ENCODE data around the gene CCSER2.
"Not testable (repeated sequence)": the region's sequence is repeated elsewhere in the genome, so short reads cannot be mapped to it uniquely, and the experiment has no call there.

CCSER2 gene

GRCh38 chr10:84328418-84329195, at the start of gene CCSER2:
CCSER2 (plus strand) TSS chr10:84328589; CDS start chr10:84371053, 42,464 bp downstream.
- peak; percentile 81 to 96 (median 84) for DNase-seq (ENCODE audit: low read depth in 3 of 3)

- DNase-seq (ENCODE audit: low read depth in 3 of 3), result not testable (repeated sequence)
Measured at GRCh38 chr10:84279876-84280475, 48.4 kb upstream of the CCSER2 start.

- no peak for DNase-seq (ENCODE audit: low read depth in 3 of 3)
Measured at GRCh38 chr10:84286695-84287094, 41.7 kb upstream of the CCSER2 start.

GRCh38 chr10:84288151-84288550, 40.2 kb upstream of the CCSER2 start:
- no peak for DNase-seq (ENCODE audit: low read depth in 3 of 3)

- no peak for DNase-seq (ENCODE audit: low read depth in 3 of 3)
Measured at GRCh38 chr10:84289521-84290200, 38.7 kb upstream of the CCSER2 start.

- DNase-seq (ENCODE audit: low read depth in 3 of 3), result no peak
Measured at GRCh38 chr10:84290235-84290634, 38.2 kb upstream of the CCSER2 start.

GRCh38 chr10:84291384-84291783, 37.0 kb upstream of the CCSER2 start:
- no peak for DNase-seq (ENCODE audit: low read depth in 3 of 3)

GRCh38 chr10:84292502-84292901, 35.9 kb upstream of the CCSER2 start:
- no peak for DNase-seq (ENCODE audit: low read depth in 3 of 3)

- DNase-seq (ENCODE audit: low read depth in 3 of 3), result no peak
Measured at GRCh38 chr10:84293171-84293570, 35.2 kb upstream of the CCSER2 start.

- peak in 1 of 3 experiments; percentile 32 for DNase-seq (ENCODE audit: low read depth in 3 of 3)
Measured at GRCh38 chr10:84293574-84294016, 34.8 kb upstream of the CCSER2 start.

- DNase-seq (ENCODE audit: low read depth in 3 of 3), result no peak
Measured at GRCh38 chr10:84294766-84295447, 33.5 kb upstream of the CCSER2 start.

- DNase-seq (ENCODE audit: low read depth in 3 of 3), result no peak
Measured at GRCh38 chr10:84296091-84296981, 32.1 kb upstream of the CCSER2 start.

GRCh38 chr10:84298057-84298456, 30.3 kb upstream of the CCSER2 start:
- DNase-seq (ENCODE audit: low read depth in 3 of 3), result no peak

- no peak for DNase-seq (ENCODE audit: low read depth in 3 of 3)
Measured at GRCh38 chr10:84302223-84302622, 26.2 kb upstream of the CCSER2 start.

- no peak for DNase-seq (ENCODE audit: low read depth in 3 of 3)
Measured at GRCh38 chr10:84306751-84307384, 21.5 kb upstream of the CCSER2 start.

GRCh38 chr10:84308021-84308420, 20.4 kb upstream of the CCSER2 start:
- no peak for DNase-seq (ENCODE audit: low read depth in 3 of 3)

- DNase-seq (ENCODE audit: low read depth in 3 of 3), result peak in 2 of 3 experiments; percentile 14 to 54
Measured at GRCh38 chr10:84308481-84309304, 19.7 kb upstream of the CCSER2 start.

- DNase-seq (ENCODE audit: low read depth in 3 of 3), result no peak
Measured at GRCh38 chr10:84310470-84310869, 17.9 kb upstream of the CCSER2 start.

GRCh38 chr10:84311576-84311975, 16.8 kb upstream of the CCSER2 start:
- no peak for DNase-seq (ENCODE audit: low read depth in 3 of 3)

GRCh38 chr10:84312816-84313215, 15.6 kb upstream of the CCSER2 start:
- DNase-seq (ENCODE audit: low read depth in 3 of 3), result no peak

All from stimulated activated CD4-positive, alpha-beta T cell treated with anti-CD3 and anti-CD28 coated beads, TNF-alpha, amount 100 ng/mL, for 24 hours (primary cell).